Measurements from ENCODE around the gene NCBP3.

NCBP3 gene

DNA sequence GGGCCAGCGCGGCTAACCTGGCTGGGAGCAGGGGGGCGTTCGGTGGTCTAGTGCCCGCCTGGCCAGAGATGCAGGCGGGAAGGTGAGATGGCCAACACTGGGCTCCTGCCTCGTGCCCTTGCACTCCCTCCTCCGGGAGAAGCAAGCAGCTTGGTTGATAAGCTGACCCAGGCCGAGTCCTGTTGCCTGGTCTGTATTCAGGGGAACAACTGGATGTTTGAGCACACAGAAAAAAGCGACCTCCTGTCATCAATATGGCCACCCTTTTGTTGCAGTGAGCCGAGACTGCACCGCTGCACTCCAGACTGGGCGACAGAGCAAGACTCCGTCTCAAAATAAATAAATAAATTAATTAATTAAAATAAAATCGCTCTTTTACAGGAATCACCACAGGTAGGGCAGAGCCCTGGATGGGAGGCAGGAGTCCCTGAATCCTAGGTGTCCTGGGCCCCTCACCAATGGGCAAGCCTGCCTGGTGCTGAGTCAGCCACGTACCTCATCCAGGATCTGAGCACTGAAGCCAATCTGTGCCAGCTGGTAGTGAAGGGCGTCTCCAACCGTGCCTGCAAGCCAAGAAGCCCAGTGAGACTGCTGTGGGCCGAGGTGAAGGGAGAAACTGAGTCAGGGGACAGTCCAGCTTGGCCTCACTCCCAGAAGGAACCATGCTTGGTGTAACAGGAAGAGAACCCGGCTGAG lies 90.6 kb downstream of the NCBP3 start:
- TF ChIP-seq CTCF (IDR thresholded peaks at IDR 0.05; ENCODE audit: control insufficient read depth, insufficient read depth, low read depth, low read length, missing control alignments) = no peak
- H3K4me3 ChIP-seq (ENCODE audit: control insufficient read depth, low read depth, low read length) = no peak overlapping the region
- no peak for DNase-seq (ENCODE audit: low read depth)

GRCh38 chr17:3754458-3755334 lies 91.3 kb downstream of the NCBP3 start:
- DNase-seq (ENCODE audit: low read depth) = no peak
- no peak for TF ChIP-seq CTCF (IDR thresholded peaks at IDR 0.05; ENCODE audit: control insufficient read depth, insufficient read depth, low read depth, low read length, missing control alignments)
- H3K4me3 ChIP-seq (ENCODE audit: control insufficient read depth, low read depth, low read length) = no peak overlapping the region

GRCh38 chr17:3754066-3754457 lies 92.0 kb downstream of the NCBP3 start:
- no peak overlapping the region for H3K4me3 ChIP-seq (ENCODE audit: control insufficient read depth, low read depth, low read length)
- no peak for TF ChIP-seq CTCF (IDR thresholded peaks at IDR 0.05; ENCODE audit: control insufficient read depth, insufficient read depth, low read depth, low read length, missing control alignments)
- DNase-seq (ENCODE audit: low read depth) = no peak

DNA sequence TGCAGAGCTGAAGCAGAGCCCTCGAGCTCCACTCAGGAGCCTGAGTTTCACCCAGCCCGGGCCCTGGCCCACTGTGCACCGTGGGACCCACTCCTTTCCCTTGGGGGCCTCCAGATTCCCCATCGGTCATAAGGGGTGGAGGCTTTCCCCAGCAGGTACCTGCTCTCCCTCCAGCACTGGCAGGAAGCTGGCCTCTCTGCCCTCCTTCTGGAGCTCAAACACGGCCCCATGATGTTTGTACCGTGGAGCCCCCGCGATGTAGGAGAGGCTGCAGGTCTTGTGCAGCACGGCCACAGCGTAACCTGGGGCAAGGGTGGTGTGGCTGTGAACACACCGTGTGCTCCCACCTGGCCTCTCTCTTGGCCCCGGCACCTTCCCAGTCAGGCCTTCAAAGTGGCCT lies 92.4 kb downstream of the NCBP3 start:
- TF ChIP-seq CTCF (IDR thresholded peaks at IDR 0.05; ENCODE audit: control insufficient read depth, insufficient read depth, low read depth, low read length, missing control alignments) = no peak
- no peak overlapping the region for H3K4me3 ChIP-seq (ENCODE audit: control insufficient read depth, low read depth, low read length)
- no peak for DNase-seq (ENCODE audit: low read depth)

All from AG09309 (cell line).